GM21526 (cell line): ENCODE data around the gene LMOD2.

Experiments used
- ATAC-seq: cut with Tn5 transposase; IDR thresholded peaks from one replicate; pipeline ENCODE4 v1.9.1; 2021; ENCODE audit warnings: moderate library complexity; ENCODE audit not compliant: unreplicated experiment, low FRiP score

The LMOD2 gene

GRCh38 chr7:123711832-123712293 is 56.2 kb downstream of the LMOD2 start:
- ATAC-seq = no peak

- peak; percentile 48 for ATAC-seq
Observed at GRCh38 chr7:123712619-123713018, 57.0 kb downstream of the LMOD2 start.
